ENCODE results near the gene IGFBPL1.
"Not testable (repeated sequence)": the region's sequence is repeated elsewhere in the genome, so short reads cannot be mapped to it uniquely, and the experiment has no call there.

Gene IGFBPL1

GRCh38 chr9:38431116-38431515 lies 6.9 kb upstream of the IGFBPL1 start:
- no peak for DNase-seq (ENCODE audit: low spot score)

GRCh38 chr9:38428062-38428461 lies 3.8 kb upstream of the IGFBPL1 start:
- no peak for DNase-seq (ENCODE audit: low spot score)

GRCh38 chr9:38424918-38425317 lies 664 bp upstream of the IGFBPL1 start:
- DNase-seq (ENCODE audit: low spot score): no peak

GRCh38 chr9:38423273-38423972 lies 831 bp downstream of the IGFBPL1 start:
- DNase-seq (ENCODE audit: low spot score): no peak

- DNase-seq (ENCODE audit: low spot score): no peak
Measured at GRCh38 chr9:38422555-38423260, 1.5 kb downstream of the IGFBPL1 start.

- no peak for DNase-seq (ENCODE audit: low spot score)
Measured at GRCh38 chr9:38421498-38422211, 2.6 kb downstream of the IGFBPL1 start.

- no peak for DNase-seq (ENCODE audit: low spot score)
Measured at GRCh38 chr9:38419181-38419580, 5.1 kb downstream of the IGFBPL1 start.

- DNase-seq (ENCODE audit: low spot score): no peak
Measured at GRCh38 chr9:38418366-38418765, 5.9 kb downstream of the IGFBPL1 start.

- no peak for DNase-seq (ENCODE audit: low spot score)
Measured at GRCh38 chr9:38417003-38417945, 7.0 kb downstream of the IGFBPL1 start.

- no peak for DNase-seq (ENCODE audit: low spot score)
Measured at GRCh38 chr9:38416461-38416860, 7.8 kb downstream of the IGFBPL1 start.

- DNase-seq (ENCODE audit: low spot score): no peak
Measured at GRCh38 chr9:38415856-38416255, 8.4 kb downstream of the IGFBPL1 start.

- DNase-seq (ENCODE audit: low spot score): no peak
Measured at GRCh38 chr9:38414040-38414723, 10.1 kb downstream of the IGFBPL1 start.

GRCh38 chr9:38413283-38413682 lies 11.0 kb downstream of the IGFBPL1 start:
- no peak for DNase-seq (ENCODE audit: low spot score)

- no peak for DNase-seq (ENCODE audit: low spot score)
Measured at GRCh38 chr9:38412751-38413150, 11.5 kb downstream of the IGFBPL1 start.

- DNase-seq (ENCODE audit: low spot score): no peak
Measured at GRCh38 chr9:38408719-38409118, 15.5 kb downstream of the IGFBPL1 start.

- no peak for DNase-seq (ENCODE audit: low spot score)
Measured at GRCh38 chr9:38406476-38407186, 17.6 kb downstream of the IGFBPL1 start.

GRCh38 chr9:38405785-38406184 lies 18.5 kb downstream of the IGFBPL1 start:
- no peak for DNase-seq (ENCODE audit: low spot score)

GRCh38 chr9:38404314-38404713 lies 19.9 kb downstream of the IGFBPL1 start:
- DNase-seq (ENCODE audit: low spot score): no peak

- no peak for DNase-seq (ENCODE audit: low spot score)
Measured at GRCh38 chr9:38401994-38402393, 22.3 kb downstream of the IGFBPL1 start.

- not testable (repeated sequence) for DNase-seq (ENCODE audit: low spot score)
Measured at GRCh38 chr9:38399191-38399590, 25.1 kb downstream of the IGFBPL1 start.

- no peak for DNase-seq (ENCODE audit: low spot score)
Measured at GRCh38 chr9:38396371-38396671, 27.9 kb downstream of the IGFBPL1 start.

Measured in hepatic stellate cell (primary cell).